PFSK-1 (cell line): ENCODE data around the gene GLI2.

ENCODE experiments used
- POLR2AphosphoS5 ChIP-seq: IDR thresholded peaks from 2 replicates; pipeline ENCODE4 v1.6.1; 2012; ENCODE audit warnings: low read depth, mild to moderate bottlenecking, control low read depth, low read length, moderate library complexity
- REST ChIP-seq, 2 experiments: IDR thresholded peaks; 2 replicates each; pipeline versions ENCODE4 v1.6.1 to v1.8.0; 2011 to 2012; ENCODE audit warnings: low read depth in 2 of 2, low read length in 2 of 2, control low read depth in 1 of 2, inconsistent platforms in 1 of 2, mild to moderate bottlenecking in 1 of 2, moderate library complexity in 1 of 2; ENCODE audit not compliant: insufficient read depth in 1 of 2
- SIN3A ChIP-seq: IDR thresholded peaks from 2 replicates; pipeline ENCODE4 v1.6.1; 2012; ENCODE audit warnings: mild to moderate bottlenecking, low read length, moderate library complexity, borderline replicate concordance; ENCODE audit not compliant: insufficient read depth

GRCh38 chr2:120720231-120720630 lies 15.4 kb upstream of the GLI2 start:
- TF ChIP-seq REST (IDR thresholded peaks at IDR 0.05; ENCODE audit: insufficient read depth in 1 of 2, low read depth in 2 of 2, low read length in 2 of 2) (no peak), SIN3A (no peak), POLR2AphosphoS5 (no peak)
